ENCODE results near the gene TRERF1.

GRCh38 chr6:42320762-42321161 is 131.0 kb downstream of the TRERF1 start:
- TF ChIP-seq, protein P1, sequence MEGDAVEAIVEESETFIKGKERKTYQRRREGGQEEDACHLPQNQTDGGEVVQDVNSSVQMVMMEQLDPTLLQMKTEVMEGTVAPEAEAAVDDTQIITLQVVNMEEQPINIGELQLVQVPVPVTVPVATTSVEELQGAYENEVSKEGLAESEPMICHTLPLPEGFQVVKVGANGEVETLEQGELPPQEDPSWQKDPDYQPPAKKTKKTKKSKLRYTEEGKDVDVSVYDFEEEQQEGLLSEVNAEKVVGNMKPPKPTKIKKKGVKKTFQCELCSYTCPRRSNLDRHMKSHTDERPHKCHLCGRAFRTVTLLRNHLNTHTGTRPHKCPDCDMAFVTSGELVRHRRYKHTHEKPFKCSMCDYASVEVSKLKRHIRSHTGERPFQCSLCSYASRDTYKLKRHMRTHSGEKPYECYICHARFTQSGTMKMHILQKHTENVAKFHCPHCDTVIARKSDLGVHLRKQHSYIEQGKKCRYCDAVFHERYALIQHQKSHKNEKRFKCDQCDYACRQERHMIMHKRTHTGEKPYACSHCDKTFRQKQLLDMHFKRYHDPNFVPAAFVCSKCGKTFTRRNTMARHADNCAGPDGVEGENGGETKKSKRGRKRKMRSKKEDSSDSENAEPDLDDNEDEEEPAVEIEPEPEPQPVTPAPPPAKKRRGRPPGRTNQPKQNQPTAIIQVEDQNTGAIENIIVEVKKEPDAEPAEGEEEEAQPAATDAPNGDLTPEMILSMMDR (IDR thresholded peaks at IDR 0.05), result no peak
- TF ChIP-seq ZBTB43 (CRISPR knock-in tag; IDR thresholded peaks at IDR 0.05), result no peak
- no peak for TF ChIP-seq NR3C1 (CRISPR knock-in tag; conservative IDR thresholded peaks at IDR 0.05; ENCODE audit: low read depth)
- no peak for TF ChIP-seq ZNF232 (CRISPR knock-in tag; IDR thresholded peaks at IDR 0.05)
- no peak for TF ChIP-seq AR (CRISPR knock-in tag; IDR thresholded peaks at IDR 0.05)
- no peak for TF ChIP-seq E2F5 (CRISPR knock-in tag; IDR thresholded peaks at IDR 0.05)

All from WTC11 (cell line).